HEK293T (cell line): ENCODE data around the gene CRYBB1.

Source experiments
- BHLHE40 ChIP-seq: fragments of 450-650 bp; IDR thresholded peaks from 2 replicates; pipeline ENCODE4 v1.6.1; 2016; ENCODE audit warnings: mild to moderate bottlenecking, moderate library complexity, borderline replicate concordance
- FOXA1 ChIP-seq: fragments of 450-650 bp; IDR thresholded peaks from 2 replicates; pipeline ENCODE4 v1.6.1; 2016; ENCODE audit warnings: mild to moderate bottlenecking
- NFRKB ChIP-seq: fragments of 450-650 bp; IDR thresholded peaks from 2 replicates; pipeline ENCODE4 v1.6.1; 2016; ENCODE audit warnings: mild to moderate bottlenecking, moderate library complexity
- SP1 ChIP-seq: fragments of 450-650 bp; IDR thresholded peaks from 2 replicates; pipeline ENCODE4 v1.6.1; 2017
- SUZ12 ChIP-seq: fragments of 450-650 bp; IDR thresholded peaks from 2 replicates; pipeline ENCODE4 v1.6.1; 2016; ENCODE audit warnings: mild to moderate bottlenecking
- TARDBP ChIP-seq: fragments of 450-650 bp; IDR thresholded peaks from 2 replicates; pipeline ENCODE4 v1.6.1; 2016

GRCh38 chr22:26580240-26580962, 37.4 kb downstream of the CRYBB1 start:
- no peak for TF ChIP-seq FOXA1
- TF ChIP-seq NFRKB, result no peak
- no peak for TF ChIP-seq SP1
- TF ChIP-seq BHLHE40, result no peak
- no peak for TF ChIP-seq SUZ12
- no peak for TF ChIP-seq TARDBP
